Activated CD8-positive, alpha-beta memory T cell treated with anti-CD3 and anti-CD28 coated beads for 24 hours (primary cell): ENCODE results near the gene TNIK.

Experiments used
- DNase-seq: peaks from one replicate; pipeline ENCODE4 v3.0.0-alpha.2; 2020

The TNIK gene

GRCh38 chr3:171058873-171059603 lies 401.2 kb downstream of the TNIK start:
- DNase-seq, result no peak

GRCh38 chr3:171058058-171058457 lies 402.1 kb downstream of the TNIK start:
- DNase-seq, result no peak

DNA sequence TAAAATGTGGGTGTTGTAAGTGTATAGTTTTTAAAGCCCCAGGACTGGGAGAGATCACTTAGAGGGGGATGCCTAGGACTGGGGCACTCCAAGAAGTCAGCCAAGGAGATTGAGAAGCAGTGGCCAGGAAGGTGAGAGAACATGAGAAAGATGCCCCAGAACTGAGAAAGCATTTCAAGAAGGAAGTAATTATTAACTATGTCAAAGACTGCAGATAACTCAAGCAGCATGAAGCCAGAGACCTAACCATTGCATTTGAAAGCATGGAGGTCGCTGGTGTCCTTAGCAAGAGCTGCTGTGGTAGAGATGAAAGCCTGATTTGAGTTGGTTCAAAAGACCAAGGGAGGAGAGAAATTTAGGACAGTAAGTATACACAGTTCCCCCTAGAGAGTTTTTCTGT lies 403.1 kb downstream of the TNIK start:
- no peak for DNase-seq

DNA sequence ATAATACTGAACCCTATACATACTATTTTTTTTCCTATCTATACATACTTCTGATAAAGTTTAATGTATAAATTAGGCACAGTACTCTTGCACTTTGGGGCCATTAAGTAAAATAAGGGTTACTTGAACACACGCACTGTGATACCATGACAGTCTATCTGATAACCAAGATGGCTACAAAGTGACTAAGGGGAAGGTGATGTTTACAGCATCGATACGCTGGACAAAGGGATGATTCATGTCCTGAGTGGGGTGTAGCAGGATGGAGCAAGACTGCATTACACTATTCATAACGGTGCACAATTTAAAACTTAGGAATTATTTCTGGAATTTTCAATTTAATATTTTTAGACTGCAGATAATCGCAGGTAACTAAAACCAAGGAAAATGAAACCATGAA lies 403.7 kb downstream of the TNIK start:
- no peak for DNase-seq

GRCh38 chr3:171055336-171056178 lies 404.6 kb downstream of the TNIK start:
- no peak for DNase-seq

GRCh38 chr3:171054921-171055320 lies 405.3 kb downstream of the TNIK start:
- DNase-seq, result no peak

DNA sequence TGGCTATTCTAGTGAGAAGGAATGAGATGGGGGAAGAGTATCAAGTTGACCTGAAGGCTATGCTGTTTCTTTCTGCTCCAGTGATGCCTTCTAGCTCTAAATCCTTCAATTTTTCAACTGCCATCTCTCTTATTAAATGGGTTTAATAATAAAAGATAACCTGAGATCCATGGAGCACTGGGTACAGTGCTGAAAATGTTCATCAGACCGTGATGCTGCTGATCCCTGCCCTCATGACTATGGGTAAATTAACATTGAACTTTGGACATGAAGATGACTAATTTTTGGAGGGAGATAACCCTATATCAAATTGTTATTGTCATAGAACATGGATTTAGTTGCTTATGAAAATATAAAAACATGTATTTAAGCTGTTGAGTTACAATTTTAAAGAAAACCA lies 406.0 kb downstream of the TNIK start:
- DNase-seq, result no peak

GRCh38 chr3:171049861-171050444 lies 410.3 kb downstream of the TNIK start:
- no peak for DNase-seq

GRCh38 chr3:171046760-171047159 lies 413.4 kb downstream of the TNIK start:
- no peak for DNase-seq

DNA sequence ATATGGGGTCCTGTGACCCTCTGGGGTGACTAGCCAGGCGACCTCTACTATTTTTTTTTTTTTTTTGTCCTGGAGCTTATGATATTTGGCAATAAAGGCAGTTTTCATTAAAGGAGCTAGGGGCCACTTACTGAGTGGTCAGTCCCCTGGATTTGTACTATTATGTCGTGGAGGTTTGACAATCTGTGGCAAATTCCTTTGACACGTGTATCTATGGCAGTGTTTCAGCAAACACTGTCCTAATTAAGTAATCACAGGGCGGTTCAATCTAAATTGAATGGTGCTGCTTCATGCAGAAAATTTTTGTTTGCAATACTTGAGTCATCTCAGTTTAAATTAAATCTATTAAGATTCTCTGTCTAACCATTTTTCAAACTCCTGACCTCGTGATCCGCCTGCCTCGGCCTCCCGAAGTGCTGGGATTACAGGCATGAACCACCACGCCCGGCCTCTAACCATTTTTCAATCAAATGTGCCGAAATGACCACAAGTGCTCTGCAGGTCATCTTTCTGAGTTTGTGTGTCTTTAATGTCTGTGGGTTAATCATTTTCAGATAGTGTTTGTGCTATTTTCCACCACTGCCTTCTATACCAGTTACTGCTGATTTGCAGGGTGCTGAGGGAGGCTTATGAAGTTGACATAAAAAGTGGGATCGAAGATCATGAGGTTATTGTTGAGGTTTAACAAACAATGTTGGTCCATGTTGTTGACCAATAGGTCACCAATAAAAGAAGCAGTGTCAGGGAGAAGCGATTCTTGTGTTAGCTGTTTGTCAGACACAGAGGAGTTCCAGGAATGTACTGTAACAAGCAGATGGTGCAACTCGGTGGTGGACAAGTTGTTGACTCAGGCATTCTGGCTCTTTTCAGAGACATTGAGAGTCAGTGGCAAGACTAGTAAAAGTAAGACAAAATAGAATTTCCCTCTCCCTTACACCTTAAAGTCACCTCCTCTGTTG lies 415.1 kb downstream of the TNIK start:
- DNase-seq, result no peak

DNA sequence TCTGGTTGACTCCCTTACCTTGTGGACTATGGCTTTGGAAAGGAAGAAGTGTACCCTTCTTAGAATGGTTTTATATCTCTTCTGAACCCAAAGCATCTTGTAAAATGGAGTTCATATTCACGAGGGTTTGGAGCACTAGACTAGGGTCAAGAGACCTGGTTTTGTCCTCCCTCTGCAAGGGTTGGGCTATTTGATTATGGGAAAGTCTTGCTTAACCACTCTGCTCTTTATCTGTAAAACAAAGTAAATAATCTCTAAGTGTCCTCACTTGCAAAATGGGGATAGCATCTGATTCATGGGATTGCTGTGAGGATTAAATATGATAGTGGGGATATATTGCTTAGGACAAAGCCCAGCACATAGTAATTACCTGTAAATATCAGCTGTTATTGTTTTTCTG lies 415.8 kb downstream of the TNIK start:
- no peak for DNase-seq

GRCh38 chr3:171039674-171040073 lies 420.5 kb downstream of the TNIK start:
- no peak for DNase-seq

GRCh38 chr3:171038342-171038741 lies 421.9 kb downstream of the TNIK start:
- DNase-seq, result no peak

GRCh38 chr3:171028779-171029232 lies 431.4 kb downstream of the TNIK start:
- no peak for DNase-seq

- peak; percentile 77 for DNase-seq
These were observed 432.0 kb downstream of the TNIK start for GRCh38 chr3:171028025-171028778.

GRCh38 chr3:171026597-171027293 lies 433.5 kb downstream of the TNIK start, which contains the start of gene SLC2A2:
Gene SLC2A2 (minus strand): TSS chr3:171026720. CDS start chr3:171026670, 50 bp downstream.
- DNase-seq, result no peak

DNA sequence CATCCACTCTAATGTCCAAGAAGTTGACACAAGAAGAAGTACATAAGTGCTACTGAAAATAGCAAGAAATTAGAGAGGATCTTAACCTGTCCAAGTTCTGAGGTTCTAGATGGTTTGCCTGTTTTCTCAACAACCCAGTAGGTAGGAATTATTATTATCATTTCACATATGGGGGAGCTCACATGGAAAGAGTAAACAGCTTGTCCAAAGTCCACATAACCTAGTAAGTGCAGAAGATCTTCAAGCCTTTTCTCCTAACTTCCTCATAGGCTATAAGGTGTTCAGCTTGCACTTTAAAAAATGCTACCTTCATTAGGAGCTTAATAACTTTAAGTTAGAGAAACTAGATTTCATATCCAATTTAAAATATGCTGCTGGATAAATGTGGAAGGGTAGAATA lies 436.6 kb downstream of the TNIK start:
- DNase-seq, result no peak

- no peak for DNase-seq
These were observed 438.8 kb downstream of the TNIK start for GRCh38 chr3:171021377-171021776.

DNA sequence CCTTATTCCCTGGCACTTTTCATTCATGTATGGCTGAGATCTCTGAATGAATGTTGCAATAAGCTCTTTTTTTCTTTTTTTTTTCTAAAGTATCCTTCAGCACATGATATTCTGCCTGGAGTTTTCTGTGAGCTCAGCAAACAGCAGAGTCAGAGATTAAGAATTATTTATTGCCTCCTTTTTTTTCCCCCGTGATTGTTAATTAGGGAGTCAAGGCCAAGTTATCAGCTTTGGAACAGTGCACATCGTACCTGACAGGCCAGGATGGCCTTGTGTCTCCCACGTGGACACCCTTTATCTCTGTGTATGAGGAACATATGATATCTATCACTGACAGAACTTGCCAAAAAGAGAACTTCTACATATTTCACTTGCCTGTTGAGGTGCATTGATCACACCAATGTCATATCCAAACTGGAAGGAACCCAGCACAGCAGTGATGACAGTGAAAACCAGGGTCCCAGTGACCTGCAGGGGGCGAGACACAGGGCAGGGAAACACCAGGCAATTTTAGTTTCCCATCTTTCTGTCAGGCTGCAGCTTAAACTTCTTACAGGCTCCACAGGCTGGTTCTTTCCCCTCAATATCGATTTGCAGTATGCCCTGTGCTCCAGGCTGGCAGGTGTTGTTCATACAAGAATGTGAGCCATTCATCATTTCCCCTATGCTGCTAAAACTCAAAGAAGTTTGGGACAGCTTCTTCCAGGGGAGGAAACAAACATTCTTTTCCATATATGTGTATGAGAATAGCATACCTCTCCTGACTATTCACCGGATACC lies 441.9 kb downstream of the TNIK start:
- no peak for DNase-seq
